OCI-LY1 (cell line): ENCODE measurements around the gene CFAP298.

Source experiments
- CTCF ChIP-seq: fragments of 200-600 bp; sonication (generic), shearing (Covaris generic); IDR thresholded peaks from 2 replicates; pipeline ENCODE4 v1.5.1; 2017; ENCODE audit warnings: mild to moderate bottlenecking, antibody characterized with exemption, low read length, moderate library complexity, mixed read lengths
- EZH2 ChIP-seq: fragments of 200-600 bp; sonication (generic), shearing (Covaris generic); IDR thresholded peaks from 2 replicates; pipeline ENCODE4 v1.8.0; 2017; ENCODE audit warnings: borderline replicate concordance, mixed run types, mild to moderate bottlenecking, antibody characterized with exemption, low read length, moderate library complexity, mixed read lengths

- TF ChIP-seq CTCF (no peak), EZH2 (no peak)
Observed at GRCh38 chr21:32599091-32599490, 13.1 kb downstream of the CFAP298 start.
